Measurements from ENCODE around the gene SHF.
A peak's percentile ranks its signal among the peaks of the same experiment; 100 is the strongest.

SHF gene

GRCh38 chr15:45199136-45199810 lies 11.5 kb upstream of the SHF start:
- no peak for DNase-seq (ENCODE audit: low read depth in 2 of 2)

- peak; percentile 84 to 89 for DNase-seq (ENCODE audit: low read depth in 2 of 2)
Observed at GRCh38 chr15:45198337-45199135, 10.8 kb upstream of the SHF start.

GRCh38 chr15:45197512-45197911 lies 9.7 kb upstream of the SHF start:
- DNase-seq (ENCODE audit: low read depth in 2 of 2): no peak

- no peak for DNase-seq (ENCODE audit: low read depth in 2 of 2)
Observed at GRCh38 chr15:45187578-45187893, 230 bp downstream of the SHF start.

- no peak for DNase-seq (ENCODE audit: low read depth in 2 of 2)
Observed at GRCh38 chr15:45186771-45187577, 792 bp downstream of the SHF start.

GRCh38 chr15:45185903-45186770 lies 1.6 kb downstream of the SHF start:
- no peak for DNase-seq (ENCODE audit: low read depth in 2 of 2)

GRCh38 chr15:45185069-45185779 lies 2.5 kb downstream of the SHF start:
- DNase-seq (ENCODE audit: low read depth in 2 of 2): no peak

- no peak for DNase-seq (ENCODE audit: low read depth in 2 of 2)
Observed at GRCh38 chr15:45184562-45185041, 3.2 kb downstream of the SHF start.

- DNase-seq (ENCODE audit: low read depth in 2 of 2): no peak
Observed at GRCh38 chr15:45183511-45183910, 4.3 kb downstream of the SHF start.

GRCh38 chr15:45182996-45183395 lies 4.8 kb downstream of the SHF start:
- DNase-seq (ENCODE audit: low read depth in 2 of 2): no peak

GRCh38 chr15:45181491-45182285 lies 6.1 kb downstream of the SHF start:
- no peak for DNase-seq (ENCODE audit: low read depth in 2 of 2)

GRCh38 chr15:45180648-45181436 lies 6.9 kb downstream of the SHF start:
- no peak for DNase-seq (ENCODE audit: low read depth in 2 of 2)

GRCh38 chr15:45180201-45180600 lies 7.6 kb downstream of the SHF start:
- DNase-seq (ENCODE audit: low read depth in 2 of 2): no peak

- DNase-seq (ENCODE audit: low read depth in 2 of 2): peak in 1 of 2 donors; percentile 37
Observed at GRCh38 chr15:45179221-45179985, 8.4 kb downstream of the SHF start.

GRCh38 chr15:45177285-45177684 lies 10.5 kb downstream of the SHF start:
- DNase-seq (ENCODE audit: low read depth in 2 of 2): no peak

GRCh38 chr15:45174577-45174976 lies 13.2 kb downstream of the SHF start:
- DNase-seq (ENCODE audit: low read depth in 2 of 2): no peak

- no peak for DNase-seq (ENCODE audit: low read depth in 2 of 2)
Observed at GRCh38 chr15:45174069-45174468, 13.7 kb downstream of the SHF start.

GRCh38 chr15:45171912-45172311 lies 15.9 kb downstream of the SHF start:
- DNase-seq (ENCODE audit: low read depth in 2 of 2): no peak

Measured in activated CD8-positive, alpha-beta memory T cell treated with anti-CD3 and anti-CD28 coated beads for 4 hours (primary cell).